NCI-H146 (cell line): ENCODE measurements around the gene OR7C2.

Experiments
- DNase-seq: peaks from one replicate; lab custom pipeline; 2025; lab: John Stamatoyannopoulos, UW

The OR7C2 gene

GRCh38 chr19:14979476-14980255, 38.4 kb downstream of the OR7C2 start, which contains the start of gene SLC1A6:
TSS of gene SLC1A6 (minus strand) at chr19:14979864. CDS start at chr19:14972910, 6,954 bp downstream.
- no peak for DNase-seq

GRCh38 chr19:14985133-14985532, 43.8 kb downstream of the OR7C2 start:
- DNase-seq, result no peak
